ENCODE results near the gene ZNF407.

DNA sequence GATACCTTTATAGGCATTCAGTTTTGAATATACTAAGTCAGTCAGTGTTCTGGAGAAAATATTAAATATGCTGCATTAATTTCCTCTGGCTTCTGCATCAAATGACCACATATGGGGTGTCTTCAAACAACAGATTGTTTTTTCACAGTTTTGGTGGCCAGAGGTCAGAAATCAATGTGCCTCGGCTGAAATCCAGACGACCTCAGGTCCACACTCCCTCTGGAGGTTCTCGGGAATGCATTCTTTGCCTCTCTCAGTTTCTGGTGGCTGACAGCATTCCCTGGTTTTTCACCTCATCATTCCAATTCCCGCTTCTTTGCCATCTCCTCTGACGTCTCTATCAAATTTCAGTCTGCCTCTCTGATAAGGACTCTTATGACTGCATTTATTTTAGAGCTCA lies 142.3 kb downstream of the ZNF407 start:
- TF ChIP-seq GATA2 (IDR thresholded peaks at IDR 0.05; ENCODE audit: low read depth, low read length) = no peak
- TF ChIP-seq GATA3 (IDR thresholded peaks at IDR 0.05; ENCODE audit: low read depth, low read length) = no peak

All from SH-SY5Y (cell line).